DND-41 (cell line): Measurements from ENCODE around the gene TAF4.

Experiments used
- CTCF ChIP-seq: IDR thresholded peaks from 2 replicates; pipeline ENCODE4 v1.5.1; 2012; ENCODE audit warnings: borderline replicate concordance, low read length, moderate library complexity, mild to moderate bottlenecking; ENCODE audit not compliant: poor library complexity, severe bottlenecking; ENCODE audit errors: extremely low read depth
- EZH2 ChIP-seq: IDR thresholded peaks from 3 replicates; pipeline ENCODE4 v1.6.1; 2012; ENCODE audit warnings: borderline replicate concordance, low read depth, mild to moderate bottlenecking, moderate library complexity, low read length, inconsistent platforms; ENCODE audit not compliant: severe bottlenecking

- peak; percentile 27 for TF ChIP-seq CTCF
- no peak for TF ChIP-seq EZH2
Measured at GRCh38 chr20:62089393-62089792, 23.7 kb upstream of the TAF4 start.
